Muscle layer of duodenum (tissue), 2 donors: ENCODE measurements around the gene ARAP3.

Experiments
- H3K27ac ChIP-seq: one replicate; pipeline ENCODE4 v1.7.0; 2013; ENCODE audit warnings: mild to moderate bottlenecking, low read length
- H3K27me3 ChIP-seq: one replicate; pipeline ENCODE4 v1.7.0; 2013; ENCODE audit warnings: low read depth, mild to moderate bottlenecking, control low read depth, low read length
- H3K36me3 ChIP-seq, 2 donors: one replicate each; pipeline ENCODE4 v1.7.0; 2013; ENCODE audit warnings: low read length in 2 of 2, control low read depth in 1 of 2, mild to moderate bottlenecking in 1 of 2; ENCODE audit not compliant: insufficient read depth in 2 of 2, control insufficient read depth in 1 of 2
- H3K4me1 ChIP-seq, 2 donors: one replicate each; pipeline ENCODE4 v1.7.0; 2013; ENCODE audit warnings: low read length in 2 of 2, mild to moderate bottlenecking in 2 of 2, control low read depth in 1 of 2, moderate library complexity in 1 of 2; ENCODE audit not compliant: insufficient read depth in 2 of 2, control insufficient read depth in 1 of 2
- H3K4me3 ChIP-seq, 2 donors: one replicate each; pipeline ENCODE4 v1.7.0; 2013; ENCODE audit warnings: low read length in 2 of 2, low read depth in 1 of 2, mild to moderate bottlenecking in 1 of 2
- H3K9me3 ChIP-seq, 2 donors: one replicate each; pipeline ENCODE4 v1.7.0; 2013; ENCODE audit warnings: low read length in 2 of 2, control low read depth in 1 of 2, mild to moderate bottlenecking in 1 of 2; ENCODE audit not compliant: control insufficient read depth in 1 of 2
- donor health status: healthy.

ARAP3 gene

DNA sequence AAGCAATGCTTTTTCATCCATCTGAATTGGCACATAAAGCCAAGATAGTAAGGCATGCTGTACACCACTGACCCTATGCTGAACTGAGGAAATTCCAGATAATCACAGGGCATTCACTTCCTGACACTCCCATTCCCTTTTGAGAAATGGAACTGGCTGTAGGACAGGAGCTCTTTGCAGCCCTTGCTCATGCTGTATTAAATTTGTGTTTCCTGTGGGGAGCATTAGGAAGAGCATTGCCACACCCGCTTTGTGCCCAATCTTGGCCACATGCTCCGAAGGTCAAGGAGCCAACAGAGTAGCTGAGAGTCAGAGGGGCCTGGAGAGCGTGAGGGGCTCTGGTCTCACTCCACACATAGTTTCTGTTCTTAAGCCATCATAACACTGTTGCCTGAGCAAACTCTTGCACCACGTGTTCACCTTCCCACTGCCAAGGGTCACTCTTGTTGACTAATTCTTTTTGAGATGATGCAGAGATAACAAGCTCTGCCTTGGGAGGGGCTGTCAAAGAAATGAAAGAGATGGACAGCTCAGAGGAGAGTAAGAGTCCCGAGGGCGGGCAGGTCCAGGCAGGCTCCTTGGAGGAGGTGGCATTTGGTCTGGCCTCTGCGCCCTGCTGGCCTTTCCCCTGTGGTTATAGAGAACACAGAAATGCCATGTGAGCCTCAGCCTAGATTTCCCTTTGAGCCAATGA, 31.7 kb upstream of the ARAP3 start:
- Histone ChIP-seq H3K4me3 (no peak overlapping the region), H3K4me1 (no peaks in the 10 kb centered on the region), H3K27me3 (no peaks in the 10 kb centered on the region), H3K36me3 (no peaks in the 10 kb centered on the region), H3K27ac (no peak overlapping the region), H3K9me3 (no peaks in the 10 kb centered on the region)

DNA sequence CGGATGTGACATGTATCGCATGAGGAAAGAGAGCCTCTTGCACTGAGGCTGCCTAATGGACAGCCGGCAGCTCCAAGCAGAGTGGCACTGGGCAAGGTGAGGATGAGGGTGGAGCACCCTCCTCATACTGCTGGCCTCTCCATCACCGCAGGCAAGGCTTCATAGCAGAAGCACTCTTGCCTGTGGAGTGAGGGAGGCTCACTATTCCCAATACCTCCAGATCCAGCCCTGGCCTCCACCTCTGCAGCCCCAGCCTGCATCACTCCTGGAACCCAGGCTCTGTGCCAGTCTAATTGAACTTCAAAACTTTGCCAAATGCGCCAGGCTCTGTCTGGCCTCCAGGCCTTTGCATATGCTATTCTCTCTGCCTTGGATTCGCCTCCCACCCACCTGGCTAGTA, 29.7 kb upstream of the ARAP3 start:
- Histone ChIP-seq H3K27ac (no peak overlapping the region), H3K27me3 (no peaks in the 10 kb centered on the region), H3K9me3 (no peaks in the 10 kb centered on the region), H3K4me1 (no peaks in the 10 kb centered on the region), H3K4me3 (no peak overlapping the region), H3K36me3 (no peaks in the 10 kb centered on the region)

DNA sequence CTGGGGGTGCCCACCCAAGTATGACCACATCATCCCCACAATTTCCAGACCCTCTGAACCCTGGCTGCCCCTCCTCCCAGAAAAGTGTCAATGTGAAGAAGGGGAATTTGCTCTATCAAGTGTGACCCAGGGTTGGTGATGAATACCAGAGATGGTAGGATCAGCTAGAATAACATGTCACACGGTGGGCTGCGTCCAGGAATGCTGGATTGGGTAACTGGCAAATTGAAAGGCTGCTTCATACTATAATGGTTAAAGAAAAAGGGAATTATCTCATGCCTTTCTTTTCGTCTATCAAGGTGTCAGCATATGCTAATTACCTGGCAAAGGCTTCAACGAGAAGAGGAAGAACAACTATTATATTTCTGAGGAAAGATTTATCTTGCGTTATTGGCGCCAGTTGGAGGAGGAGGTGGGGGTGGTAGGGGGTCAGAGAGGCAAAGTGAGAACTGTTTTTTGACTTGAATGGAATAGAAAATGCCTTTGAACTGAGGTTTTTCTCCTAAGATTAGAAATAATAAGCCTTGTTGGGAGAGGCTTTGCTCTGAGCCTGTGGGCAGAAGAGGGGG, 27.8 kb upstream of the ARAP3 start:
- H3K4me1 ChIP-seq = no peaks in the 10 kb centered on the region
- H3K27ac ChIP-seq = no peak overlapping the region
- H3K36me3 ChIP-seq = no peaks in the 10 kb centered on the region
- H3K27me3 ChIP-seq = no peaks in the 10 kb centered on the region
- H3K9me3 ChIP-seq = no peaks in the 10 kb centered on the region
- no peak overlapping the region for H3K4me3 ChIP-seq

DNA sequence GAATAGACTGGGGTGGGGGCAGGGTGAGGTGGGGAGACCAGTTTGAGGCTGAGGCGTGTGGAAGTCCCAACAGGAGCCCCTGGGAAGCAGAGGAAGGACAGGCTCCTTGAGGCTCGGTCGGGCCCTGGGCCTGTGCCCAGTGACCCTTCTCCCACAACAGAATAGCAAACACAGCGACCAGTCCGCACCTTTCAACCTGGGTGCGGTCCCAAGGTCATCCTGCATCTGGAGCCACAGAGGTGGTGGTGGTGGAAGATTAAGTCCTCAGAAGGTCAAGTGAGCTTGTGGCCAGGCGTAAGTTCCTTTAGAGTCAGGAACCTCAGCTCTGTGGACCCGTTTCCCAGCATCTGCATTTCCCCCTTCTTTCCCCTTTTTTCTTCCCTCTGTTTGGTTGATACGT, 26.0 kb upstream of the ARAP3 start:
- peaks cover 7% of the 10 kb centered on the region for H3K27me3 ChIP-seq
- H3K4me1 ChIP-seq = no peaks in the 10 kb centered on the region
- no peaks in the 10 kb centered on the region for H3K9me3 ChIP-seq
- no peak overlapping the region for H3K4me3 ChIP-seq
- H3K27ac ChIP-seq = no peak overlapping the region
- no peaks in the 10 kb centered on the region for H3K36me3 ChIP-seq

DNA sequence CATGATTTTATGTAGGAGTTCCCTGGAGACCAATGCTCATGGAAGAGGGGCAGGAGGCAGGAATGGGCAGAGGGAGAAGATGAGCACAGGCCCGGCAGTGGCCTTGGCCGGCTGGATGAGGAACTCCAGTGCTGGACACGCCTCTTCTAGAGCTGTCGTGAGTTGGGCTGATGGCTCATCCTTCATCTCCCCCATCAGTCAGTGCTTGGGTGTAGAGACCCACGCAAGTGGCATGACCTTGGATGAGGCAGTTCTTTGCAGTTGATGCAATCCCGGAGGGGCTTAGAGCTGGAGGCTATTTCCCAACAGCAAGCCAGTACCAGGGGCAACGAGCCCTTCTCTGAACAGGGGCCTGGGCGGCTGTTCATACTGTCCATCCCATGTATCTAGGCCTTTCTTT, 25.5 kb upstream of the ARAP3 start:
- peaks cover 7% of the 10 kb centered on the region for H3K27me3 ChIP-seq
- peaks cover 0 to 3% of the 10 kb centered on the region in 2 donors for H3K4me1 ChIP-seq
- H3K9me3 ChIP-seq = no peaks in the 10 kb centered on the region
- H3K27ac ChIP-seq = no peak overlapping the region
- H3K36me3 ChIP-seq = no peaks in the 10 kb centered on the region
- H3K4me3 ChIP-seq = no peak overlapping the region

DNA sequence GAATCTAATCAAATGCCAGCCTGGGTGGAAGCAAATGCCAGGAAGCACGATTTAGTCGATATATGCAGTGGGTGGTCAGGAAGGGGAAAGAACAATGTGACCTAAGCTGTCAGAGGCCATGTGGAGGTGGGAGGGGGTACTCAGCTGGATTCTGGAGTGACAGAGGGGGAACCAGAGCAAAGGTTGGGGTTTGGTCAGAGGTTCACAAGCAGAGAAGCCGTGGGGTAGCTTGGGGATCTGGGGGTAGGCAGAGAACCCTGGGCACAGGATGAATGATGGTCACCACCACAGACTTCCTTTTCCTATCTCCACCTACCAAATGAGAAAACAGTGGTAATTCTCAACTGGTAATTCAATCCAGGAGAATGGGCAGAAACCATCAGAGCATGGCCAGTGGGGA, 24.1 kb upstream of the ARAP3 start:
- H3K27me3 ChIP-seq = peaks cover 10% of the 10 kb centered on the region
- H3K27ac ChIP-seq = no peak overlapping the region
- no peaks in the 10 kb centered on the region for H3K36me3 ChIP-seq
- no peak overlapping the region for H3K4me3 ChIP-seq
- peaks cover 0 to 14% of the 10 kb centered on the region in 2 donors for H3K4me1 ChIP-seq
- no peaks in the 10 kb centered on the region for H3K9me3 ChIP-seq

DNA sequence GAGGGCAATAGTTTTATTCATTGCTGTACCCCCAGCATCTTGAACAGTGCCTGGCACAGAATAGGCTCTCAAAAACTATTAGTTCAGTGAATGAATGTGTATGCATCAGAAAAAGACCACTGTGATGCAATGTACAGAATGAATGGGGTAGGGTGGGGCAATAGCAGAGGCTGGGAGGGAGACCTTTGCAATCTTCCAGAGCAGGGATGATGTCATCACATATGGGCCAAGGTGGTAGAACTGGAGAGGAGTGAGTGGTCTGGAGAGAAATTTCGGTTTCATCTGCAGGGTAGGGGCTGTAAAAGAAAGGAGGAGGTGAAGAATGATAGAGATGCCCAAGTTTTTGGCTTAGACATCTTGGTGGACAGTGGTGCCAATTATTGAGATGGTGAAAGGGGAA, 23.4 kb upstream of the ARAP3 start:
- Histone ChIP-seq H3K4me3 (no peak overlapping the region), H3K4me1 (peaks cover 0 to 15% of the 10 kb centered on the region in 2 donors), H3K36me3 (no peaks in the 10 kb centered on the region), H3K9me3 (no peaks in the 10 kb centered on the region), H3K27me3 (peaks cover 16% of the 10 kb centered on the region), H3K27ac (no peak overlapping the region)

DNA sequence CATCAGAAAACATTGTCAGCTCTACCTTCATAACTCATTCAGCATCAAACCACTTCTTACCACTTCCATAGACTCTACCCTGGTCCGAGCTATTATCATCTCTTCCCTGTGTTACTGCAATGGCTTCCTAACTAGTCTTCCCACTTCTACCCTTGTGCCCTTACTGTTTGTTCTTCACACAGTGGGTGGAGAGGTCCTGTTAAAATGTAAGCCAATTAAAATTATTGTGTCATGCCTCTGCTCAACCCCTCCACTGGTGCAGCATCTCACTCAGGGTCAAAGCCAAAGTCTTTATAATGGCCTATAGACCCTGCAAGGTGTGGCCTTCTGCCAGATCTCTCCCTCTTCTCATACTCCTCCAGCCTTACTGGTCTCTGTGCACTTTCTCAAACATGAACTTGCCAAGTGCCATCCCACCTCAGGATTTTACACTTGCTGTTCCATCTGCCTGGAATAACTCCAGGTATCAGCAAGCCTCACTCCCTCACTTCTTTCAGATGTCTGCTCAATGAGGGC, 22.8 kb upstream of the ARAP3 start:
- Histone ChIP-seq H3K36me3 (no peaks in the 10 kb centered on the region), H3K27ac (no peak overlapping the region), H3K4me1 (peaks cover 0 to 15% of the 10 kb centered on the region in 2 donors), H3K4me3 (no peak overlapping the region), H3K9me3 (no peaks in the 10 kb centered on the region), H3K27me3 (peaks cover 20% of the 10 kb centered on the region)

DNA sequence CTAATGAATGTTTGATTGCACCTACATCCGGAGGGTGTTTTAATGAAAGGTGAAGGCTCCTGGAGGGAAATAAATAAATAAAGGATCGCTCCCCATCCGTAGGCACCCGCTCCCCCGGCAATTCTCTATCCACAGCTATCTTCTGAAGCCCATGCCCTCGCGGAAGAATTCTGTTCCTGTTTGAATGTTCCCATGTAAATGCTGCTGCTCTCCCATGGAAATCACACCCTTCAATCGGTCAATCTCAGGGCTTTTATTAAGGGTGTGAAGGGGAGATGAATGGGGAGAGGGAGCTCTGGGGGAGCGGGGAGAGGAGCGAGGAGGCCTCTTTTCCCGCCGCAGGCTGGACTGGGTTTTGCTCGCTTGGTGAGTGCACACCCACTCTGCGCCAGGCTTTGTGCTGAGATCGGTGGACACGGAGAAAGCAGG, 21.1 kb upstream of the ARAP3 start:
- peak overlapping the region; percentile 66 to 70 for H3K4me3 ChIP-seq
- H3K4me1 ChIP-seq = peaks cover 0 to 15% of the 10 kb centered on the region in 2 donors
- no peaks in the 10 kb centered on the region for H3K9me3 ChIP-seq
- no peaks in the 10 kb centered on the region for H3K36me3 ChIP-seq
- no peak overlapping the region for H3K27ac ChIP-seq
- H3K27me3 ChIP-seq = peaks cover 23% of the 10 kb centered on the region

DNA sequence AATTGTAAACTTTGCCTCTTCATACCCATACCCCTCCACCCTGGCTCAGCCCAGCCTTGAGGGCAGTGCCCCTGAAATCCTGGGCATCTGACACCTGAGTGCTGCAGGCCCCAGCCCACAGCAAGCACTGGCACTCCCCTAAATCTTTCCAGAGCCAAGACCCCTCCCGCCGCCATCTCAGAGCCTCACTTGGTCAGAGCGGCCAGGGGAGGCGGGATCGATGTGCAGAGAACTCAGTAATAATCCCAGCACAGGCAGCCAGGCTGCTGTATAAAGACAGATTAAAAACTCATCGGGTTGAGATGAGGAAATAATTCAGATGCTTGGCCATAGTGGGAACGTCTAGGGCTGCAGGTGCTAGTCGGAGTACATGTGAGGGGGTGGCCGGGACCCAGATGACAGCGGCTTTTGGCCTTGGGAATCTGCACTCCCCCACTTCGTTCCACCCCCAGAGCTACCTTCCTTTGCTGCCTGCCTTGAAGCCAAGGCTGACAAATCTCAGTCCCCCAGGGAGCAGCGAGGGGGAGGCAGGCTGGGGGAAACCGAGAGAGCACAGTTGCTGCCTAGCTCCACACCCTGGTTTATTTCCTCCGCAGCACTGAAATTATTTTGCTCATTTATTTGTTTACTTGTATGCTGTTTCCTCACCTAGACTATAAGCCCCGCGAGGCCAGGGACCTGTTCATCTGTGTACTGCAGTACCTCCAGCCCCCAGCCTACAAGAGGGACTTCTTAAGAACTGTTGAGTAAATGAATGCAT, 19.5 kb upstream of the ARAP3 start:
- no peak overlapping the region for H3K27ac ChIP-seq
- peaks cover 0 to 15% of the 10 kb centered on the region in 2 donors for H3K4me1 ChIP-seq
- H3K27me3 ChIP-seq = peaks cover 23% of the 10 kb centered on the region
- no peaks in the 10 kb centered on the region for H3K36me3 ChIP-seq
- peak overlapping the region; percentile 66 to 70 for H3K4me3 ChIP-seq
- H3K9me3 ChIP-seq = no peaks in the 10 kb centered on the region

DNA sequence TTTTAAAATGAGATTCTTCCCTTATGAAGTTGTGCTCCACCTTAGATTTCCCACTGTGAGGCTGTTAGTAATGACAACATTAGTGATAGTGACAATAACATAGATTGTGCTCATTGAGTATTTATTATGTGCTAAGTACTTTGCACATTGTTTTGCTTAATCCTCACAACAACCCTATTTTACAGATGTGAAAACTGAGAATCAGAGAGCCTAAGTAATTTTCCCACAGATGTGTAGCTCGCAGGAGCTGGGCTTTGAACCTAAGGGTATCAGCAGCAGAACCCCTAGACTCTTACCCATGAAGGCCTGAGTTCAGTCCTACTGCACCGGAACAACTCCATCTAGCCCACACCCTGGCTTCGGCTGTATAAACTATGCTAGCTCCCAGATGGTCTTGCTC, 15.6 kb upstream of the ARAP3 start:
- Histone ChIP-seq H3K27ac (no peak overlapping the region), H3K4me1 (peaks cover 0 to 15% of the 10 kb centered on the region in 2 donors), H3K36me3 (no peaks in the 10 kb centered on the region), H3K27me3 (peaks cover 16% of the 10 kb centered on the region), H3K9me3 (no peaks in the 10 kb centered on the region), H3K4me3 (no peak overlapping the region)
